Inferior parietal cortex (tissue), 1 donor: ENCODE measurements around the gene RGS9.

Experiments
- DNase-seq: peaks from one replicate; pipeline ENCODE4 v3.0.0-alpha.2; 2016; ENCODE audit errors: extremely low spot score

RGS9 gene

GRCh38 chr17:65181237-65182061 lies 44.3 kb downstream of the RGS9 start:
- no peak for DNase-seq

- DNase-seq, result no peak
Measured at GRCh38 chr17:65182233-65182632, 45.1 kb downstream of the RGS9 start.

DNA sequence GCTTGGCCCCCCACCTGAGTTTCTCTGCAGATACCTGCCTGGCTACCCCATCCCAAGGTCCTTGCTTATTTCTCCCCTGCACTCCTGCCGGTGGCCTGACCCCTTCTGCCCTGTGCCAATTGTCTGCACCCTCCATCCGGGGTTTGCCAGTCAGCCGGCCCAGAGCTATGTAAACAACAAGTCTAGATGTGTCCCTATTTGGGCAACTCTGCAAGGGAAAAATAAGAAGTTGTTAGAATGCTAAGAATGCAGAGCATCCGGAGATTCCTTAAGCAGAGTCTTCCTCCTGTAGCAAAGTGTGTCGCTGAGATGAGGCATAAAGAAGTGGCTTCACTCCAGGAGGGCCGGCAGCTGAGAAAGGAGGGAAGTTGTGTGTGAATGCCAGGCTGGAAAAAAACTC lies 46.6 kb downstream of the RGS9 start:
- DNase-seq, result no peak

DNA sequence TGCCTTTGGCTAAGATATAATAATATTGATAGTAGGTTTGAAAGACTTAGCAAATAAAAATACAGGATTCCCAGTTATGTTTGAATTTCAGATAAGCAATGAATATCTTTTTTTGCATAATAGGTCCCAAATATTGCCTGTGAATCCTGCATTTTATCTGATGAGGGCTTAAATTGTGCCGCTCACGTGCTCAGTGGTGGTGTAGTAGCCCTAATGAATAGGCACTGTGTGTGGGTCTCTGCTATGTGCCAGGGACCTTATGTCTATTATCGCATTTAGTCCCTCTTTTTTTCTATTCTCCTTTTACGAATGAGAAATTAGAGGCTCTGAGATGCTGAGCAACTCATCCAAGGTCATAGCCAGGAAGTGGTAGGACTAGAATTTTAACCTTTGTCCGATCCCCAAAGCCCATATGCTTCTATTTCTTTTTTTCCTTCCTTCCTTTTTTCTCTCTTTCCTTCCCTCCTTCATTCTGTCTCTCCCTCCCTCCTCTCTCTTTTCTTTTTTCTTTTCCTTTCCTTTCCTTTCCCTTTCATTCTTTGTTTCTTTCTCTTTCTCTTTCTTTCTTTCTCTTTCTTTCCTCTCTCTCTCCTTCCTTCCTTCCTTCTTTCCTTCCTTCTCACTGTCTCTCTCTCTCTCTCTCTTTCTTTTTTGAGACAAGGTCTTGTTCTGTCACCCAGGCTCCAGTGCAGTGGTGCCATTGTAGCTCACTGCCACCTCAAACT lies 47.2 kb downstream of the RGS9 start:
- DNase-seq, result no peak

- no peak for DNase-seq
Measured at GRCh38 chr17:65185062-65185461, 47.9 kb downstream of the RGS9 start.

GRCh38 chr17:65185668-65186382 lies 48.7 kb downstream of the RGS9 start:
- no peak for DNase-seq

DNA sequence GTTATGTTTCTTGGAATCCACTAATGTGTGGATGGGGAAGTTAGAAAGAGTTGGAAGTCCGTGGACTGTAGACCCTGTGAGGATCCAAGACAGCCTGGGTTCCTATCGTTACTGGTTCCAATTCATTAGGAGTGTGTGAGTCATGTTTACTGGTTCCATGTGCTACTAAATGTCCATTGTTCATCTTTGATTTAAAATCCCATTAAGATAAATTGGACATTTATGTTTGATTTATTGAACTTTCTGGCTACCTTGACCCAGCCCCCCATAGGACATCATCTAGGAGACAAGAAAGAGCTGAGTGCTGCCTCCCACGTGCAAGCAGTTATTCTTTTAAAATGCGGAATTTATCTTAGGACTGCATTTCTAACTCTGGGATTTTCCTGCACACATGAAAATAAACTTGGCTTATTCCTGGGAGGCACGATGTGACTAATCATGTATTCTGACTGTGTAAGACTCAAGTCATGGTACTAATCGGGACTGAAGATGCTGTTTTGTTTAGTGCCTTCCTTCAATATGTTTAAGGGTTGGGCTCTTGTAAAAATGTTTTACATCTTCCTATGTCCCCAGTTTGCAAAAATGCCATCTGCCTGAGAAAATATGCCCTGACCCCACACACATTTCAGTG lies 53.4 kb downstream of the RGS9 start:
- no peak for DNase-seq

DNA sequence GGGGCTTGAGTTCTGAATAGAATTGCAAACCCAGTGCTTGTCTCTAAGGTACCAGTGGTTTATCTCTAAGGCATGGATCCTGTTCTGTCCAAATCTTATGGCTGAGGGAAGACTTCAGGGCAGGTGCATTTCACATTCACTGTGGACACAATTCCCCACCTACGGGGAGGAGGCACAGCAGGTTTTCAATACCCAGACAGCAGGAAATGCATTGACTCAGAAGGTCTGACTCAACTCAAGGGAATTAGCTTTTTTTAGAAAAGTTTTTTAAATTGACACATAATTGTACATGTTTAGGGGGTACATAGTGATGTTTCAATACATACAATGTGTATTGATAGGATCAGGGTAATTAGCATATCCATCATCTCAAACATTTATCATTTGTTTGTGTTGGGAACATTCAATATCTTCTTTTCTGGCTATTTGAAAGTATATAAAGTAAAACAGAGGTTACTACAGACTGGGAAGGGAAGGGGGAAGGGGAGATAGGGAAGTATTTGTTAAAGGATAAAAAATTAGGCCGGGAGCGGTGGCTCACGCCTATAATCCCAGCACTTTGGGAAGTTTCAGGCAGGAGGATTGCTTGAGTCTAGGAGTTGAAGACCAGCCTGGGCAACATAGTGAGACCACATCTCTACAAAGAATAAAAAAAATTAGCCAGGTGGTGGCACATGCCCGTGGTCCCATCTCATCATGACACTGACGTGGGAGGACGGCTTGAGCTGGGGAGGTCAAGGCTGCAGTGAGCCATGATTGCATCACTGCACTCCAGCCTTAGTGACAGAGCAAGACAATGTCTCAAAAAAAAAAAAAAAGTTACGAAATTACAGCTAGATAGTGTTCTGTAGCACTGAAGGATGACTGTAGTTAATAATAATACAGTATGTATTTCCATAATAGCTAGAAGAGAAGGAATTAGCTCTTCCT lies 54.9 kb downstream of the RGS9 start:
- DNase-seq, result no peak

GRCh38 chr17:65193305-65193704 lies 56.1 kb downstream of the RGS9 start:
- DNase-seq, result no peak

DNA sequence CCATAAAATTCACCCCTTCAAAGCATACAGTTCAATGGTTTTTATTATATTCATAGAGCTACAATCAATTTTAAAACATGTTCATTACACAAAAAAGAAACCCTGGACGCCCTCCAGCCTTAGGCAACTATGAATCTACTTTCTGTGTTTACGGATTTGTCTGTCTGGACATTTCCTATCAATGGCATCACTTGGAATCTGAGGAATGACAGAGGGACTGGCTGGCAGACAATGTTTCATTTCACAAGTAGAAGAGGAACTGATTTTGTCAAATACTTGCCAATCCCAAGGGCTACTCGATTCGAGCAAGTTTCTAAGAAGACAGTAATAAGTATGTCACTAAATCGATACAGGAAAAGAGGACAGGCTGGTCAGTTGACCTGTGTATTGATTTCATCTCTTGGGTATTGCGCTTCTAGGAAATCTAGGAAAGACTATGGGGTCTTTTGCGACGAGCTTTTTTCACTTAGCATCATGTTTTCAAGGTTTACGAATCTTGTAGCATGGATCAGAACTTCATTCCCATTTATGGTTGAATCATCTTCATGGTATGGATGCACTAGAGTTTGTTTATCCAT lies 56.6 kb downstream of the RGS9 start:
- DNase-seq, result no peak

DNA sequence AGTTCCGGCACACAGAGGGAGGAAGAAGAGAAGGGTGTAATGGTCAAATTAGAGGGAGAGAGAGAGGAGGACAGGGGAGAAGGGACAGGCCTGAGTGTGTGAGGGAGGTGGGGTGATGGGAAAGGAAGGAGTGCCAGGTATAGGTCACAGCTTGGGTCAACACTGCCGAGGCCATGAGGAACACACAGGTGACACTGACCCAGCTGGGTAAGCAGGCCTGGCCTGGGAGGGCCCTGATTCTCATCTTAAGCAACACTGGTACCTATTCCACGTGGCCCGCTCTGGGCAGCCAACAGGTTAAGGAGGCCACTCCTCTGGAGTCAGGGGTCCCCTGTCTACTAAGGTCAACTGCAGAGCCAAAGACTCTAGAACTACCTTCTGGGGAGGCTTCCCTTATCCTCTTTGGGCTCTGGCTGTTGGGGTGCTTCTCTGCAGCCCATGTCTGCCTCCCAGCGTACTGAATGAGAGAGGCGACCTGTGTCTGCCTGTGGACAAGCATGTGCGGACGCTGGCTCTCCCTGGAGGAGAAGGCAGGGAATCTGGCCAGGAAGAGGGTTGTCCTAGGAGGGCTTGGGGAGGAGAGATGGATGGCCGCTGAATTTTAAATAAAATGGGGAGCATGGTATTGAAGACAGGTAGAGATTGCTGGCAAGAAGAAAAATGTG lies 57.6 kb downstream of the RGS9 start:
- DNase-seq, result no peak

- no peak for DNase-seq
Measured at GRCh38 chr17:65195716-65196115, 58.5 kb downstream of the RGS9 start.

DNA sequence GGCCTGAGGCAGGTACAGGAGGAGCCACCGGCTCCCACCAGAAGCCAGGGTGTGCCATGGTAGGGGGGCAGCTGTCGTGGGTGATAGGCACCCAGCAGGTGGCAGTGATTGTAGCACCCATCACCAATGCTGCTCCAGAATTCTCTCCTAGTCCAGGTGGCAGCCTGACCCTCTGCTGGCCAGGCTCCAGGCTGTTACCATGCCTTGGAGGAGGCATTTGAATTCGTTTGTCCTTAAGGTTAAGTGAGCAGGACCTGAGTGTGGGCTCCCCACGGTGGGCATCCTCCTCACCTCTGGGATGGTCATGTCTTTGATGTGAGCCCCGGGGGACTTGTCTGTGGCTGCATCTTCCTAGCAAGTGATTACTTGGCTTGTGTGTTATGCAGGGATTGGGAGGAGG lies 59.4 kb downstream of the RGS9 start:
- DNase-seq, result no peak

DNA sequence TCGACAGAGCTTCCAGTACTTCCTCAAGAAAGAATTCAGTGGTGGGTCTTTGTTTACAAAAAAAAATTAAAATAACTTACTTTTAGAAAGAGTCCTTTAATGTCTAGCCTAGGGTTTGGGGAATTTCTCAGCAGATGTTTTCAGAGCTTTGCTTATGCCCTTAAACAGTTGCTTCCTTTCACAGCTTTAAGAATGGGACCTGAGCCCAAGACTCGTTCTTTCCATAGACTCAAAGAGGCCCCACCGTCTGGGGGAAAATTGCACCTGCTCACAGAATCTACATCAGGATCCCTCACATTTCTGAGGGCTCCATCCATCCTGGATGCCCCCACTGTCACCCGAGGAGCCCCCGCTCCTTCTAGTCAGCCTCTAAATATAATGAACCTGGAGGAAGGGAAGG lies 60.0 kb downstream of the RGS9 start:
- DNase-seq, result no peak

GRCh38 chr17:65198653-65199382 lies 61.6 kb downstream of the RGS9 start:
- peak; percentile 85 for DNase-seq

- no peak for DNase-seq
Measured at GRCh38 chr17:65201331-65201730, 64.2 kb downstream of the RGS9 start.

- no peak for DNase-seq
Measured at GRCh38 chr17:65202844-65203571, 65.8 kb downstream of the RGS9 start.

DNA sequence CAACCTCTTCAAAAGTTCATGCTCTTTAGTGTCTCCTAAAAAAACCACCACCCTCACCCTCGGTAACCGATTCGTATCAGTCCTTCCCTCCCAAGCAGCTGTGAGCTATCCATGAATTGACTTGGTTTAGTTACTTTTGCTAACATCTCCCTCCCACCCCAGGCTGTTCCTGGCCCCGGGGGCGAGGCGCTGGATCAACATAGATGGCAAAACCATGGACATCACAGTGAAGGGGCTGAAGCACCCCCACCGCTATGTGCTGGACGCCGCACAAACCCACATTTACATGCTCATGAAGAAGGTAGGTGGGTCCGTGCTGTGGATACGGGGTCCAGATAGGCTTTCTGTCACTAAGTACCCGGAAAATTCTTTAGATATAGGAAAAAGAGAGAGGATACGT lies 66.8 kb downstream of the RGS9 start:
- DNase-seq, result no peak

GRCh38 chr17:65205655-65206054 lies 68.5 kb downstream of the RGS9 start:
- no peak for DNase-seq
